GM19025 (cell line): ENCODE results near the gene TENM4.

Source experiments
- ATAC-seq: cut with Tn5 transposase; IDR thresholded peaks from one replicate; pipeline ENCODE4 v1.9.1; 2021; ENCODE audit warnings: mild to moderate bottlenecking, low read depth, moderate library complexity; ENCODE audit not compliant: unreplicated experiment

The TENM4 gene

GRCh38 chr11:79100093-79100910 is 340.5 kb downstream of the TENM4 start:
- peak; percentile 83 for ATAC-seq

- ATAC-seq, result no peak
Measured at GRCh38 chr11:79098146-79098545, 342.7 kb downstream of the TENM4 start.

- no peak for ATAC-seq
Measured at GRCh38 chr11:79097246-79097875, 343.5 kb downstream of the TENM4 start.

DNA sequence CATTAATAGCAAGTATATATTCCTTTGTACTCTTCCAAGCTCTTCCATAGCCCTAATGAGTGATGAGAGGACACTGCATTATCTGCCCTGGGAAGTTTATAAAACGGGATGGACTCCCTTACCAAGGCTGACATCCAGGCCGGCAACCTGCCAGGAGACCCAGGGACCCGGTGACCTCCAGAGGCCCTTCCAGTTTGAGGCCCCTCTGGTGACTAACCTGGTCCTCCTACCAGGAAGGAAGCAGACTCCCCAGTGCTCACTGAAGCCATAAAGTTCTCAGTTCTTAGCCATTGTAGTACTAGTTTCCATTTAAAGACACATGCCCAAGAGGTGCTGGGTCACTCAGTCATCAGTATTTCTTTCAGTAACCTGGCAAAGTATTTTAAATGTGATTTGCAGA is 345.4 kb downstream of the TENM4 start:
- ATAC-seq, result no peak

GRCh38 chr11:79094616-79095015 is 346.2 kb downstream of the TENM4 start:
- no peak for ATAC-seq

DNA sequence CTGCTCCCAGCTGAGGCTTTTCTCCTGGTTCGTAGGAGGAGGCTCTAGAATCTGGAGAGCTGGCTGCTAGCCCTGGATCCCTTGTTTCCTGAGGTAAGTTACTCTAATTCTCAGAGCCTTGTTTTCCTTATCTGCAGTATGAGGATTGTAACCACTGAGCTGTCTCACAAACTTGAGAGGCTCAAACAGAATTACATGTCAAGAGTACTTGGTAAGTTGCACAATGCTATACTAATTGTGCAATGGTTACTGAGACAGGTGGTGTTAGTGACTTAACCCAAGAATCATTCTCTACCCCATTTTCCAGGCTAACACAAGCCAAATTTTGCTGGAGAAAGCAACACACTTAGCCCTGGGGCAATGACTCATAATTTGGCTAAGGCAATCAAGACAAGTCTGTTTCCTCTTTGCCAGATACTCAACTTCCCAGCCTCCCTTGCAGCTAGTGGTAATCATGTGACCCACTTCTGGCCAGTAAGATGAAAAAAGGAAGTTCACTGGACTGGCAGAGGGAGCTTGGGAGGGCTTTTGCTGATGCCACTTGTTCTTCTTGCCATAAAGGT is 348.0 kb downstream of the TENM4 start:
- ATAC-seq, result no peak

- ATAC-seq, result no peak
Measured at GRCh38 chr11:79090191-79090705, 350.6 kb downstream of the TENM4 start.

- no peak for ATAC-seq
Measured at GRCh38 chr11:79089601-79090000, 351.2 kb downstream of the TENM4 start.

DNA sequence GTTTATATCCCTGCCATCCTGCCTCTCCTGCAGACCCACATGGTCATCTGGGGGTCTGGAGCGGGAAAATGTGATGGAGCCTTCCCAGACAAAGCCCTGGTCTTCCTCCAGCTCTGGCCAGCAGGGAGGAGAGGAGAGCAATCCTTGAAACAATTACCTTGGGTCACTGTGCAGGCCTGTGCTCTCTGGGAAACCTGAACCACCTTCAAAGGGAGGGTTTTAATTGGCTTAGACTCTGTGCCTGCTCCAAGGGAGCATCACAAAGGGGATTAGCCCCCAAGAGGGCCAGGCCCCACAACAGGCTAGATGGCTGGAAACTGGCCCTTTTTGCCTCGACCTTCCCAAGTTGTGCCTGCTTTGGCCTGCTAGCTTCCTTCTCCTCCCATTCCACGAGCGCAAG is 351.9 kb downstream of the TENM4 start:
- ATAC-seq, result no peak

GRCh38 chr11:79087961-79088318 is 352.9 kb downstream of the TENM4 start:
- ATAC-seq, result no peak

DNA sequence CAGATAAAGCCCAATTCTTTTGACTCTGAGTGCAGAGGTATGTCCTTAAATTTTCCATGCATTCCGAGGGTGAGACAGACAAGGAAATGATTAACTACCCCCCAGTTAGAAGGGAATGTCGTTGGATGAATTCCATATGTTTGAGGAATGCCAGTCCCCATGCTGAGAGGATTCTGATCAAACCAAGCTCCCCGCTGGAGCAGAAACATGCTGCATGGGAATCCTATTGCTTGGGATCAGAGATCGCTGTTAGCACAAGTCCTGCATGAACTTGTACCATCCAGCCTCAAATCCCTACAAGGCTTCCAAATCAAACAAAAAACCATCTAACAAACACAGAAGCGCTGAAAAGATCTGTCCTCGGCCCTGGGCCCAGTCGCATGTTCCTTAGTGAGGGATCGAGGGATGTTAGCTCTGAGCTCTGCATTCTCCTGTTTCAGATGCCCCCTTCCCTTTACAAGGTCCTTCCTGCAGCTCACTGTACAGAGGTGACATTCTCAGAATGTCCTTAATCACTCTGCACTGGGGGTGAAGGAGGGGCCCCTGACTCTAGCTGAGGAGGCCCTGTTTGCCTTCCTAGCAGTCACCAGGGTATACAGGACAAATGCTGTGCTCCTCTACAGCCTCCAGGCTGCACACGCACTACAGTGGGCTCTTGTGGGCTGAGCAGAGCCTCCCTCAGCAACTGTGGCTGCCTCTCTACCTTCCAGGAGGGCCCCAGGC is 353.4 kb downstream of the TENM4 start:
- ATAC-seq, result no peak

GRCh38 chr11:79086056-79086455 is 354.8 kb downstream of the TENM4 start:
- no peak for ATAC-seq

GRCh38 chr11:79084382-79084781 is 356.4 kb downstream of the TENM4 start:
- no peak for ATAC-seq

DNA sequence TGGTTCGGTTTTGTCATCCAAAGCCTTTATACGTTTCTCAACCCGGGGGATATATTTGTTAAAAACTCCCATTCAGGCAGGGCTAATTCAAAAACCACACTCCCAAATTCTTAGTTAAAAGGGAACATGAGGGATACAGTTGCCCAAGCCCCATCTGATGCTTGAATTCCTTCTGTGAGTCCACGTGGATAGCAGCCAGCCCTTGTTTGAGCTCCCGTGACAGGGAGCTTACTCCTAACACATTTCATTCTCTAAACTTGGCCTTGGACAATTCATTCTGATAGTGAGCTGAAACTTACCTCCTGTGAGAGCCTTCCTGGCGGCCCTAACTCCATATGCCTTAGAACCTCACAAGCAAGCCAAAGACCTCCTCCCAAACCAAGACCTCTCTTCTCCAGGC is 357.5 kb downstream of the TENM4 start:
- ATAC-seq, result no peak

GRCh38 chr11:79082907-79083306 is 357.9 kb downstream of the TENM4 start:
- ATAC-seq, result no peak

GRCh38 chr11:79082280-79082679 is 358.6 kb downstream of the TENM4 start:
- no peak for ATAC-seq

- no peak for ATAC-seq
Measured at GRCh38 chr11:79081471-79082031, 359.3 kb downstream of the TENM4 start.

GRCh38 chr11:79080551-79080950 is 360.3 kb downstream of the TENM4 start:
- no peak for ATAC-seq

DNA sequence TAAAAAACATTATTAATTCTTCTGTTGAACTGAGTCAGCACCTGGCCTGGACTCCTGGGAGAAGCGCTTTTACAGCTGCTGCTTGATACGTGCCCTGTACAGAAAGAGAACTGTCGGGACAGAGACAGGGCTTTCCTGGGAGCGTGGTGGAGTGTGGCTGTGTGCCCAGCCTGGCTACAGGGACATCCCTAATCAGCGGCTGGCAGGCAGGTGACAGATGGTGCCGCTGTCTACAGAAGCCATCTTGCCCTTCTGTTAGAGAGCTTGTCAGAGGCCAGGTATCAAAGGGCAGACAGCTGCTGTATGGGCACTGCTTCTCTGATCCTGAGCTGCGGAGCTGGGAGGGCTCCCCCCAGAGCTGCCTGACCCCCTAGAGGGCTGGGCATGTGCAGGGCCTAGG is 361.8 kb downstream of the TENM4 start:
- ATAC-seq, result no peak

- no peak for ATAC-seq
Measured at GRCh38 chr11:79078456-79078855, 362.4 kb downstream of the TENM4 start.
